Stimulated activated memory B cell treated with anti-CD40 and anti-IgM and Interleukin-4, amounts not matched to agents 10 μg/mL and 1 μg/mL and 100 μg/mL, for 72 hours (primary cell): ENCODE results near the gene MTHFD2L.

Experiments
- ATAC-seq: fragments of 150-1000 bp; cut with Tn5 transposase; 2 replicates; pipeline ENCODE4 v1.10.0; 2021
- H3K27ac Mint-ChIP-seq: one replicate; pipeline ENCODE4 v1.8.0; 2022; ENCODE audit warnings: mild to moderate bottlenecking, mixed read lengths
- H3K27me3 Mint-ChIP-seq: one replicate; pipeline ENCODE4 v1.8.0; 2022; ENCODE audit warnings: mixed read lengths
- H3K36me3 Mint-ChIP-seq: one replicate; pipeline ENCODE4 v1.8.0; 2022; ENCODE audit warnings: mixed read lengths
- H3K4me1 Mint-ChIP-seq: one replicate; pipeline ENCODE4 v1.8.0; 2022; ENCODE audit warnings: mixed read lengths
- H3K4me3 Mint-ChIP-seq: one replicate; pipeline ENCODE4 v1.8.0; 2022; ENCODE audit warnings: mild to moderate bottlenecking, moderate library complexity, mixed read lengths
- H3K9me3 Mint-ChIP-seq: one replicate; pipeline ENCODE4 v1.8.0; 2022; ENCODE audit warnings: mixed read lengths

The MTHFD2L gene

GRCh38 chr4:74159143-74159709 is 1.3 kb downstream of the MTHFD2L start:
- H3K27me3 Mint-ChIP-seq = no peaks in the 10 kb centered on the region
- peaks cover 10% of the 10 kb centered on the region for H3K36me3 Mint-ChIP-seq
- no peak for ATAC-seq
- no peaks in the 10 kb centered on the region for H3K9me3 Mint-ChIP-seq
- H3K4me3 Mint-ChIP-seq = peak overlapping the region; percentile 84
- H3K27ac Mint-ChIP-seq = peak overlapping the region; percentile 74
- H3K4me1 Mint-ChIP-seq = peaks cover 20% of the 10 kb centered on the region

GRCh38 chr4:74161666-74162450 is 3.9 kb downstream of the MTHFD2L start:
- Mint-ChIP-seq H3K9me3 (no peaks in the 10 kb centered on the region), H3K4me1 (peaks cover 27% of the 10 kb centered on the region), H3K4me3 (no peak overlapping the region), H3K27me3 (no peaks in the 10 kb centered on the region), H3K27ac (no peak overlapping the region), H3K36me3 (peaks cover 10% of the 10 kb centered on the region)
- no peak for ATAC-seq

GRCh38 chr4:74166135-74166534 is 8.2 kb downstream of the MTHFD2L start:
- Mint-ChIP-seq H3K36me3 (peaks cover 16% of the 10 kb centered on the region), H3K27me3 (no peaks in the 10 kb centered on the region), H3K27ac (peak overlapping the region; percentile 15), H3K4me3 (no peak overlapping the region), H3K9me3 (no peaks in the 10 kb centered on the region), H3K4me1 (peaks cover 24% of the 10 kb centered on the region)
- no peak for ATAC-seq

GRCh38 chr4:74166818-74167217 is 8.9 kb downstream of the MTHFD2L start:
- ATAC-seq = no peak
- Mint-ChIP-seq H3K4me3 (no peak overlapping the region), H3K27ac (no peak overlapping the region), H3K4me1 (peaks cover 19% of the 10 kb centered on the region), H3K9me3 (no peaks in the 10 kb centered on the region), H3K36me3 (peaks cover 10% of the 10 kb centered on the region), H3K27me3 (no peaks in the 10 kb centered on the region)

GRCh38 chr4:74167585-74167984 is 9.7 kb downstream of the MTHFD2L start:
- Mint-ChIP-seq H3K27me3 (no peaks in the 10 kb centered on the region), H3K4me3 (no peak overlapping the region), H3K9me3 (no peaks in the 10 kb centered on the region), H3K36me3 (peaks cover 9% of the 10 kb centered on the region), H3K27ac (no peak overlapping the region), H3K4me1 (peaks cover 18% of the 10 kb centered on the region)
- ATAC-seq = no peak

GRCh38 chr4:74168841-74169240 is 10.9 kb downstream of the MTHFD2L start:
- Mint-ChIP-seq H3K4me3 (no peak overlapping the region), H3K27me3 (no peaks in the 10 kb centered on the region), H3K9me3 (no peaks in the 10 kb centered on the region), H3K36me3 (peaks cover 9% of the 10 kb centered on the region), H3K27ac (no peak overlapping the region), H3K4me1 (peaks cover 18% of the 10 kb centered on the region)
- no peak for ATAC-seq

- ATAC-seq = no peak
- H3K9me3 Mint-ChIP-seq = no peaks in the 10 kb centered on the region
- no peak overlapping the region for H3K27ac Mint-ChIP-seq
- H3K27me3 Mint-ChIP-seq = no peaks in the 10 kb centered on the region
- peaks cover 18% of the 10 kb centered on the region for H3K36me3 Mint-ChIP-seq
- H3K4me1 Mint-ChIP-seq = peaks cover 3% of the 10 kb centered on the region
- H3K4me3 Mint-ChIP-seq = no peak overlapping the region
Measured at GRCh38 chr4:74173321-74173720, 15.4 kb downstream of the MTHFD2L start.

GRCh38 chr4:74174421-74174820 is 16.5 kb downstream of the MTHFD2L start:
- H3K27ac Mint-ChIP-seq = no peak overlapping the region
- no peaks in the 10 kb centered on the region for H3K27me3 Mint-ChIP-seq
- H3K4me3 Mint-ChIP-seq = no peak overlapping the region
- H3K36me3 Mint-ChIP-seq = peaks cover 14% of the 10 kb centered on the region
- H3K9me3 Mint-ChIP-seq = no peaks in the 10 kb centered on the region
- no peak for ATAC-seq
- H3K4me1 Mint-ChIP-seq = no peaks in the 10 kb centered on the region

GRCh38 chr4:74174941-74175340 is 17.0 kb downstream of the MTHFD2L start:
- H3K4me1 Mint-ChIP-seq = no peaks in the 10 kb centered on the region

GRCh38 chr4:74175379-74175778 is 17.5 kb downstream of the MTHFD2L start:
- Mint-ChIP-seq H3K36me3 (peaks cover 14% of the 10 kb centered on the region), H3K27ac (no peak overlapping the region), H3K4me3 (no peak overlapping the region), H3K9me3 (no peaks in the 10 kb centered on the region), H3K4me1 (no peaks in the 10 kb centered on the region), H3K27me3 (no peaks in the 10 kb centered on the region)
- no peak for ATAC-seq

More at GRCh38 chr4:74174941-74175340, 17.0 kb downstream of the MTHFD2L start:
- Mint-ChIP-seq H3K27me3 (no peaks in the 10 kb centered on the region), H3K4me3 (no peak overlapping the region), H3K9me3 (no peaks in the 10 kb centered on the region), H3K36me3 (peaks cover 14% of the 10 kb centered on the region), H3K27ac (no peak overlapping the region)
- ATAC-seq = no peak

GRCh38 chr4:74178798-74179197 is 20.9 kb downstream of the MTHFD2L start:
- H3K27me3 Mint-ChIP-seq = no peaks in the 10 kb centered on the region
- no peak overlapping the region for H3K4me3 Mint-ChIP-seq
- H3K4me1 Mint-ChIP-seq = no peaks in the 10 kb centered on the region
- no peak overlapping the region for H3K27ac Mint-ChIP-seq
- no peaks in the 10 kb centered on the region for H3K9me3 Mint-ChIP-seq
- H3K36me3 Mint-ChIP-seq = peaks cover 14% of the 10 kb centered on the region
- no peak for ATAC-seq

GRCh38 chr4:74181219-74181618 is 23.3 kb downstream of the MTHFD2L start:
- Mint-ChIP-seq H3K36me3 (peaks cover 10% of the 10 kb centered on the region), H3K27ac (no peak overlapping the region), H3K4me3 (no peak overlapping the region), H3K27me3 (no peaks in the 10 kb centered on the region), H3K9me3 (no peaks in the 10 kb centered on the region), H3K4me1 (no peaks in the 10 kb centered on the region)
- ATAC-seq = no peak

GRCh38 chr4:74188912-74189311 is 31.0 kb downstream of the MTHFD2L start:
- no peak overlapping the region for H3K27ac Mint-ChIP-seq
- ATAC-seq = no peak
- H3K27me3 Mint-ChIP-seq = no peaks in the 10 kb centered on the region
- H3K4me3 Mint-ChIP-seq = no peak overlapping the region
- H3K4me1 Mint-ChIP-seq = no peaks in the 10 kb centered on the region
- no peaks in the 10 kb centered on the region for H3K9me3 Mint-ChIP-seq
- no peaks in the 10 kb centered on the region for H3K36me3 Mint-ChIP-seq

GRCh38 chr4:74189331-74190043 is 31.6 kb downstream of the MTHFD2L start:
- no peaks in the 10 kb centered on the region for H3K9me3 Mint-ChIP-seq
- H3K36me3 Mint-ChIP-seq = no peaks in the 10 kb centered on the region
- no peaks in the 10 kb centered on the region for H3K4me1 Mint-ChIP-seq
- no peak overlapping the region for H3K27ac Mint-ChIP-seq
- H3K4me3 Mint-ChIP-seq = no peak overlapping the region
- ATAC-seq = no peak
- H3K27me3 Mint-ChIP-seq = no peaks in the 10 kb centered on the region

GRCh38 chr4:74190332-74190731 is 32.4 kb downstream of the MTHFD2L start:
- H3K36me3 Mint-ChIP-seq = no peaks in the 10 kb centered on the region
- H3K4me1 Mint-ChIP-seq = no peaks in the 10 kb centered on the region
- H3K27me3 Mint-ChIP-seq = no peaks in the 10 kb centered on the region
- H3K4me3 Mint-ChIP-seq = no peak overlapping the region
- no peak for ATAC-seq
- no peak overlapping the region for H3K27ac Mint-ChIP-seq
- no peaks in the 10 kb centered on the region for H3K9me3 Mint-ChIP-seq
